Hepatocyte (in vitro differentiated cells): Measurements from ENCODE around the gene SLC25A33. TPM values are rescaled to one million over a fixed set of nuclear protein-coding genes. Genes with fewer than 3 reads are reported as not detected.

Experiments used
- DNase-seq: peaks from one replicate; pipeline ENCODE4 v3.0.0-alpha.2; 2016; ENCODE audit warnings: low spot score
- H2AFZ ChIP-seq: fragments of 200-600 bp; sonication (generic); 2 replicates; pipeline ENCODE4 v1.6.0; 2016; ENCODE audit warnings: antibody characterized with exemption, mild to moderate bottlenecking
- H3K27ac ChIP-seq: fragments of 200-600 bp; sonication (generic); 2 replicates; pipeline ENCODE4 v1.5.1; 2016; ENCODE audit warnings: mild to moderate bottlenecking
- H3K27me3 ChIP-seq: fragments of 200-600 bp; sonication (generic); 2 replicates; pipeline ENCODE4 v1.6.1; 2016
- H3K36me3 ChIP-seq: fragments of 200-600 bp; sonication (generic); replicated peaks from 2 replicates; pipeline ENCODE4 v1.5.1; 2016; ENCODE audit warnings: low read depth; ENCODE audit not compliant: insufficient read depth
- H3K4me1 ChIP-seq: fragments of 200-600 bp; sonication (generic); 2 replicates; pipeline ENCODE4 v1.5.1; 2016; ENCODE audit warnings: mild to moderate bottlenecking, moderate library complexity; ENCODE audit not compliant: insufficient read depth
- H3K4me2 ChIP-seq: fragments of 200-600 bp; sonication (generic); 2 replicates; pipeline ENCODE4 v1.6.0; 2016
- H3K4me3 ChIP-seq: fragments of 200-600 bp; sonication (generic); 2 replicates; pipeline ENCODE4 v1.5.1; 2016; ENCODE audit warnings: mild to moderate bottlenecking
- H3K79me2 ChIP-seq: fragments of 200-600 bp; sonication (generic); 2 replicates; pipeline ENCODE4 v1.6.0; 2017; ENCODE audit warnings: mild to moderate bottlenecking
- H3K9me2 ChIP-seq: fragments of 200-600 bp; sonication (generic); replicated peaks from 2 replicates; pipeline ENCODE4 v1.6.0; 2017; ENCODE audit warnings: mild to moderate bottlenecking; ENCODE audit not compliant: insufficient read depth
- H3K9me3 ChIP-seq: fragments of 200-600 bp; sonication (generic); 2 replicates; pipeline ENCODE4 v1.5.1; 2016; ENCODE audit warnings: low read depth, mild to moderate bottlenecking
- H4K20me1 ChIP-seq: fragments of 200-600 bp; sonication (generic); 2 replicates; pipeline ENCODE4 v1.6.0; 2016; ENCODE audit warnings: mild to moderate bottlenecking; ENCODE audit not compliant: insufficient read depth, poor library complexity, severe bottlenecking
- CTCF ChIP-seq: fragments of 200-600 bp; sonication (generic); IDR thresholded peaks from 2 replicates; pipeline ENCODE4 v1.5.1; 2016; ENCODE audit warnings: antibody characterized with exemption, mild to moderate bottlenecking; ENCODE audit not compliant: poor library complexity
- EZH2 ChIP-seq: fragments of 200-600 bp; sonication (generic); IDR thresholded peaks from 2 replicates; pipeline ENCODE4 v1.6.1; 2016; ENCODE audit warnings: antibody characterized with exemption, mild to moderate bottlenecking, borderline replicate concordance
- EZH2phosphoT487 ChIP-seq: fragments of 200-600 bp; sonication (generic); IDR thresholded peaks from one replicate; pipeline ENCODE4 v1.6.1; 2018; ENCODE audit warnings: antibody characterized with exemption, mild to moderate bottlenecking, low read depth, moderate library complexity; ENCODE audit not compliant: unreplicated experiment, severe bottlenecking
- WGBS: methylation state at CpG from one replicate; pipeline ENCODE4 v1.1.6; 2016; ENCODE audit warnings: low lambda C conversion rate; ENCODE audit errors: missing lambda C conversion rate; 5-methylcytosine and 5-hydroxymethylcytosine counted together
- polyA plus RNA-seq: library from polyadenylated mRNA; unstranded; fragments of >200 nt; fragmentation: Nextera tagmentation; extraction: Ambion mirVana; gene quantifications from 2 replicates; pipeline ENCODE4 v1.2.1, GENCODE V29; 2016
- total RNA-seq: library from RNA; depleted of rRNA; stranded (reverse); fragments of >200 nt; gene quantifications from 2 replicates; pipeline ENCODE4 v1.2.3, GENCODE V29; 2014

The SLC25A33 gene
- total and polyA plus RNA-seq, 2 experiments from 2014 or later, result 14.4 to 21.7 TPM

- Histone ChIP-seq H4K20me1 (peaks cover 59% of the 10 kb centered on the region), H3K27ac (no peak overlapping the region)
Observed at GRCh38 chr1:9542430-9542829, 3.2 kb downstream of the SLC25A33 start.

GRCh38 chr1:9544926-9545325 is 5.7 kb downstream of the SLC25A33 start:
- peaks cover 71% of the 10 kb centered on the region for H4K20me1 ChIP-seq

More at GRCh38 chr1:9542430-9542829, 3.2 kb downstream of the SLC25A33 start:
- H3K36me3 ChIP-seq, result no peaks in the 10 kb centered on the region
- no peak for TF ChIP-seq CTCF
- WGBS, result 55% methylated on average over 3 of the region's 3 CpGs
- H3K4me2 ChIP-seq, result peak overlapping the region; percentile 39
- peaks cover 73% of the 10 kb centered on the region for H3K79me2 ChIP-seq
- H3K27me3 ChIP-seq, result no peaks in the 10 kb centered on the region
- H3K4me1 ChIP-seq, result peaks cover 23% of the 10 kb centered on the region
- H3K9me3 ChIP-seq, result no peaks in the 10 kb centered on the region
- no peaks in the 10 kb centered on the region for H3K9me2 ChIP-seq
- no peak overlapping the region for H3K4me3 ChIP-seq
- DNase-seq, result peak; percentile 44
- no peak overlapping the region for H2AFZ ChIP-seq

GRCh38 chr1:9549955-9550546 is 10.8 kb downstream of the SLC25A33 start:
- no peak overlapping the region for H3K4me2 ChIP-seq
- no peak overlapping the region for H3K4me3 ChIP-seq
- 94% methylated on average over 6 of the region's 6 CpGs for WGBS
- peaks cover 3% of the 10 kb centered on the region for H3K4me1 ChIP-seq
- no peaks in the 10 kb centered on the region for H3K9me3 ChIP-seq
- no peaks in the 10 kb centered on the region for H3K27me3 ChIP-seq
- no peak for TF ChIP-seq EZH2phosphoT487
- TF ChIP-seq EZH2, result no peak
- TF ChIP-seq CTCF, result no peak
- no peaks in the 10 kb centered on the region for H3K36me3 ChIP-seq
- H3K79me2 ChIP-seq, result peaks cover 75% of the 10 kb centered on the region
- DNase-seq, result no peak
- peaks cover 41% of the 10 kb centered on the region for H4K20me1 ChIP-seq
- H3K27ac ChIP-seq, result no peak overlapping the region
- H3K9me2 ChIP-seq, result no peaks in the 10 kb centered on the region
- H2AFZ ChIP-seq, result no peak overlapping the region

More at GRCh38 chr1:9544926-9545325, 5.7 kb downstream of the SLC25A33 start:
- no peak overlapping the region for H3K4me3 ChIP-seq
- H3K9me3 ChIP-seq, result no peaks in the 10 kb centered on the region
- peaks cover 96% of the 10 kb centered on the region for H3K79me2 ChIP-seq
- peaks cover 11% of the 10 kb centered on the region for H3K4me1 ChIP-seq
- H3K27ac ChIP-seq, result no peak overlapping the region
- DNase-seq, result no peak
- no peak overlapping the region for H2AFZ ChIP-seq
- no peaks in the 10 kb centered on the region for H3K36me3 ChIP-seq
- WGBS, result 88% methylated on average over 3 of the region's 3 CpGs
- no peak for TF ChIP-seq EZH2phosphoT487
- TF ChIP-seq EZH2, result no peak
- no peak for TF ChIP-seq CTCF
- no peaks in the 10 kb centered on the region for H3K27me3 ChIP-seq
- no peaks in the 10 kb centered on the region for H3K9me2 ChIP-seq
- H3K4me2 ChIP-seq, result no peak overlapping the region

GRCh38 chr1:9551984-9552383 is 12.7 kb downstream of the SLC25A33 start:
- no peaks in the 10 kb centered on the region for H3K9me2 ChIP-seq
- peaks cover 60% of the 10 kb centered on the region for H3K79me2 ChIP-seq
- no peak overlapping the region for H3K4me3 ChIP-seq
- H3K27ac ChIP-seq, result no peak overlapping the region
- TF ChIP-seq EZH2phosphoT487 (no peak), EZH2 (no peak), CTCF (no peak)
- no peak for DNase-seq
- peaks cover 27% of the 10 kb centered on the region for H4K20me1 ChIP-seq
- WGBS, result 95% methylated on average over 1 of the region's 1 CpG
- no peaks in the 10 kb centered on the region for H3K27me3 ChIP-seq
- no peak overlapping the region for H3K4me2 ChIP-seq
- H3K4me1 ChIP-seq, result peaks cover 6% of the 10 kb centered on the region
- H3K36me3 ChIP-seq, result no peaks in the 10 kb centered on the region
- H2AFZ ChIP-seq, result no peak overlapping the region
- H3K9me3 ChIP-seq, result no peaks in the 10 kb centered on the region
